Ramos (cell line): ENCODE measurements around the gene TKT.

Experiments
- in situ Hi-C: fragments of 300-500 bp; cut with MboI; formaldehyde crosslinking; loops from one replicate; pipeline ENCODE4 v1.14.3; 2022; ENCODE audit warnings: low sequenced_read_pairs; ENCODE audit not compliant: unreplicated experiment

Gene TKT

GRCh38 chr3:53226142-53226840 lies 29.5 kb downstream of the TKT start:
- in situ Hi-C loops = no loop called here

DNA sequence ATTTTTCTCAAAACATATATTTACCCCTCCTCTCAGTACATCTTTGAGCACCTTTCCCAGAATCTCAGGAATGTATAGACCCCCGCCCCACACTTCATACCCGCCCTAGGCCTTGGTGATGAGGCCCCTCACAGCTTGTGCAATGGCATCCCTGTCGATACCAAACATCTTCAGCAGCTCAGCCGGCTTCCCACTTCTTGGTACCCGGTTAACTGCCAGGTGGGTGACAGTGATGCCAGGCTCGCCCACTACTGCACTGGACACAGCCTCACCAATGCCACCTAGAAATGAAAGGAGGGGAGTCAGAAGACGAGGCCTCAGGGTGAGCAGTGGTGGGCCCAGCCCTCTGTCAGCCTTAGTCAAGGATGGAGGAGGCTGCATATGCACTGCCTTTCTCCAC lies 30.2 kb downstream of the TKT start:
- in situ Hi-C loops = no loop called here

- in situ Hi-C loops = no loop called here
Measured at GRCh38 chr3:53225181-53225580, 30.6 kb downstream of the TKT start.

DNA sequence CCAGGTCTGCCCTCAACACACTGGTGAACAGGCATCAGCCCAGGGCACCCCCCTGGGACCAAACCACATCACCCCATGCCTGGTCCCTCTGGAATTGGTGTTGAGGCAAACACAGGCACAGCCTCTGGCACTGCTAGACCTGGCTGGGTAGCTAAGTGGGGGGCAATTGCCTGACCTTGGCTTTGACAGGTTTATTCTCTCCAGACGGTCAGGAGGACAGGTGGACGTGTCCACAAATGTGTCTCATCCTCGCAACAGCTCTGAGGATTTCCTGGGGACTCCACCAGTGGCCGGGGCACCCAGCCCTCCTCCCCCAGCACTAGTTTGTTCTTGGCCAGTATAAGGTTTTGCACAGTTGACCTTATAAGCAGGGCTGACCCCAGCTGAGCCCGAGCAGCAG lies 31.3 kb downstream of the TKT start:
- in situ Hi-C loops = no loop called here

DNA sequence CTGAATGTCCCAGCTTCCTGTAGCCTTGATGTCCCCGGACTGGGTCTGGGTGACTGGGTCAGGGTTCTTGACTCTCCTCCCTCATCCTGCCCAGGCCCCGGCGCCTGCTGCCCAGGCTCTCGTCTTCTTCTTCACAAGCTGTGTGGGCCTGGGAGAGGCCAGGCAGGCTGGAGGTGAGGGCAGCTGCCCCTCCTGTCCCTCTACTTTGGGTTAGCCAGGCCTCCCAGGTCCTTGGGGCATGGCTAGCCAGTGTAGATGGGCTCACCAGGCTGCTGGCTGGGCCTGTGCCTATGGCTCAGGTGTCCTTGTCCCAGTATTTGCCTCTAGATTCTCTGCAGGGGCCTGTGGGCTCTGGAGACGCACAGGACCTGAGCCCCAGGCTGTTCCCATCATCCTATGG lies 31.8 kb downstream of the TKT start:
- in situ Hi-C loops = no loop called here

- in situ Hi-C loops = no loop called here
Measured at GRCh38 chr3:53223541-53223966, 32.3 kb downstream of the TKT start.

GRCh38 chr3:53223025-53223424 lies 32.8 kb downstream of the TKT start:
- in situ Hi-C loops = no loop called here

DNA sequence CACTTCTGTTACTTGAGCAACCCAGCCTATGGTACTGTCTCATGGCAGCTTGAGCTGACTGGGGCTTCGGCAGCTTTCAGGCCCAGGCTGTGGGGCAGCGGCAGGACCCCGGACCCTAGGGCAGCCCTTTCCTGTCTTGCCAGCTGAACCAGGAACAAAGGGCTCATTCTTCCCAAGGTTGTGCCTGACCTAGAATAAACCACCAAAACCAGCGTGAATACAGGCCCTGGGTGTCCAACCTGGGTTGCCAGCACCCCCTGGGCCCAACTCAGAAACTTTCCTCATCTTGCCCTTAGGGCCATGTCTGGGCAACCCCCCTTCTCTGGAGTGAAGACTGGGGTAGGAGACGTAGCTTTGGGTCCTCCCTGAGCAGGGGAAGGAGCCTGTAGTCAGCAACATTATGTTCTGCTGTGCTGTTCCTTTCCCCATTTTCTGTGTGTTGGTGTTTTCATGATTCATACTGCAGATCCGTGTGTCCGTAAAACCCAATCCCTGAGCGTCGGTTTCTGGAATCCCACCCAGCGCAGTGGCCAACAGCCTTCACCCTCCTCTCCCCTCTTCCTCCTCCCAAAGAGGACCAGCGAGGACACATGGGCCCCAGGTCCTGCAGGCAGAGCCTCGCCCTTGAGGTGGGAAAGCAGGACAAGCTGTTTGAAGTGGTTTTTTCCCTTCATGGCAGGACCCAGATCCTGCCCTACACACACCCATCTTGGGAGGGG lies 33.5 kb downstream of the TKT start:
- in situ Hi-C loops = no loop called here

- in situ Hi-C loops = no loop called here
Measured at GRCh38 chr3:53221827-53222182, 34.0 kb downstream of the TKT start.

DNA sequence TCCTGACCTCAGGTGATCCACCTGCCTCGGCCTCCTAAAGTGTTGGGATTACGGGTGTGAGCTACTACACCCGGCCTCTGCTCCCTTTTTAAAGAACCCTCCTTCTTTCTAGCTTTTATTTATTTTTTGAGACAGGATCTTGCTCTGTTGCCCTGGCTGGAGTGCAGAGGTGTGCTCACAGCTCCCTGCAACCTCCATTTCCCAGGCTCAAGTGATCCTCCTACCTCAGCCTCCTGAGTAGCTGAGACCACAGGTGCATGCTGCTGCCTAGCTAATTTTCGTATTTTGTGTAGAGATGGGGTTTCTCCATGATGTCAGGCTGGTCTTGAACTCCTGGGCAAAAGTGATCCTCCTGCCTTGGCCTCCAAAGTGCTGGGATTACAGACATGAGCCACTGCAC lies 34.5 kb downstream of the TKT start:
- in situ Hi-C loops = no loop called here

- in situ Hi-C loops = no loop called here
Measured at GRCh38 chr3:53219895-53220483, 35.8 kb downstream of the TKT start.

DNA sequence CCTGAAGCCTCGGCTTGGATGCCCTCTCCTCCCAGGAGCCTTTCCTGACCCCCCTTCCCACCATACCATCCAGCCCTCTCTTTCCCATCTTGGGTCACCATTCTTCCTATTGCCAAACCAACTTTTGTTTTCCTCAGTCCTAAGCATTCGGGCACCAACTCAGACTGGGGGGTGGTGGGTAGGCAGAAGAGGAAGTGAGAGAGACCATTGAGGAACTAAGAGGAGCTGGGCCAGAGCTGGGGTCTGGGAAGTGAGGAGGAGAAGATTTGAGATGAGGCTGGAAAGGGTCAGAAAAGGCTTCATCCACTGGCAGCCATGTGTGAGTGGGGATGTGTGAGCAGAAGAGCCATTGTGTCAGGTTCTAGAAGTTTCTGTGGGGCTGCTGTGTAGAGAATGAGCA lies 37.7 kb downstream of the TKT start:
- in situ Hi-C loops = no loop called here

GRCh38 chr3:53217175-53217574 lies 38.6 kb downstream of the TKT start:
- in situ Hi-C loops = no loop called here

DNA sequence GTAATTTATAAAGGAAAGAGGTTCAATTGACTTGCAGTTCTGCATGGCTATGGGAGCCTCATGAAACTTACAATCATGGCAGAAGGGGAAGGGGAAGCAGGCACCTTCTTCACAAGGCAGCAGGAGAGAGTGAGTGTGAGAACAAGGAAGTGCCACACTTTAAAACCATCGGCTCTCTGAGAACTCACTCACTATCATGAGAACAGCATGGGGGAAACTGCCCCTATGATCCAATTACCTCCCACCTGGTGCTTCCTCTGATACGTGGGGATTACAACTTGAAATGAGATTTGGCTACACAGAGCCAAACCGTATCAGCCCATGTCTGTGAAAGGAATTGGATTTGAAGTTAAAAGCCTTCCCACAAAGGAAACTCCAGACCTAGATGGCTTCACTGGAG lies 39.1 kb downstream of the TKT start:
- in situ Hi-C loops = no loop called here

GRCh38 chr3:53215816-53216215 lies 40.0 kb downstream of the TKT start:
- in situ Hi-C loops = no loop called here

DNA sequence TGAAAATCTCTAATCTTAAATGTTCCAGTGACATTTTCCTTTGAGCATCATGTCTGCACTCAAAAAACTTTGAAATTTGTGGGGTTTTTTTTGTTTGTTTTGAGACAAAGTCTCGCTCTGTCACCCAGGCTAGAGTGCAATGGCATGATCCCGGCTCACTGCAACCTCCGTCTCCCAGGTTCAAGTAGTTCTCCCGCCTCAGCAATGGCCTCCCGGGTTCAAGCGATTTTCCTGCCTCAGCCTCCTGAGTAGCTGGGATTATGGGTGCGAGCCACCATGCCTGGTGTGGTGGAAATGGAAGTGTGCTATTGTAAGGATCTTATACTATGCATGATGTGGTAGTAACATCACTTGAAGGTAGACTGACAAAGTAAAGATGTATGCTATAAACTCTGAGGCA lies 42.5 kb downstream of the TKT start:
- in situ Hi-C loops = no loop called here

GRCh38 chr3:53211706-53212702 lies 43.8 kb downstream of the TKT start:
- in situ Hi-C loops = no loop called here

- in situ Hi-C loops = no loop called here
Measured at GRCh38 chr3:53202331-53203015, 53.3 kb downstream of the TKT start.

DNA sequence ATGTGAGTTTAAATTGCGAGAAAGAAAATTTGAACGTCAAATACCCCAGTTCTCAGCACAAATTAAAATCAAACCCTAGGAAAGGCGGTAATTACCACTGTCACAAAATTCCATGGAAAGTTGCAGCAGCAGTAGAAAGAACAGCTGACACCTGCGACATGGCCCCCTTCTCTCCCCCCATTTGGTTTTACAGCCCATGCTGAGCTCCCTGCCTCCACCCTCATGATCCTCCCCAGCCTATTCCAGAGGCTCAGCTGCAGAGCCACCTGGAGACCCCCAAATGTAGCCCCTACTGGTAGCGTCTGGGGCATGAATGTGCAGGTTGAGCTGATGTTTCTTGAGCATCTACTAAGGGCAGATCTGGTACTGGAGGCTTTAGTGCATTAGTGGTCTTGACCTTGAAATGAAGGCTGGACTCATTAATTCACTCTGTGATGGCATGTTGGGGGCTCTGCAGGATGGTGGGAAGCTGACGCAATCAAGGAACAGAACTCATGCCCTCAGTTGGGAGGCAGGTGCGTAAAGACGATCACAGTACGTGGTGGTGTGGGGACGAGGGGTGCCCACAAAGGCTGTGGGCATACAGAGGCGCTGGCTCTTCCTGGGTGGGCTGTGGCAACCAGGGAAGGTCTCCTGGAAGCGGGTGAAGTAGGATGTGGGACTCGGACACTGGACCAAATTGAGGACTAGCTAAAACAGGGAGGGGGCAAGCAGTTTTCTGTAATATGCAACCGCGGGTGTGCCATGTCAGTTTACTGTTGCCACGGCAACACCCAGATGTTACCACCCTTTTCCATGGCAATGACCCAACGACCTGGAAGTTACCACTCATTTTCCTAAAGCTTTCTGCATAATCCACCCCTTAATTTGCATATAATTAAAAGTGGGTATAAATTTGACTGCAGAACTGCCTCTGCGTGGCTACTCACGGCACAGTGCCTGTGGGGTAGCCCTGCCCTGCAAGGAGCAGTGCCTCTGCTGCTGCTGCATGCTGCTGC lies 55.0 kb downstream of the TKT start:
- in situ Hi-C loops = no loop called here
